T-helper 17 cell (primary cell): ENCODE data around the gene IER5L. TPM values are rescaled to one million over a fixed set of nuclear protein-coding genes. Genes with fewer than 3 reads are reported as not detected.

Experiments used
- ATAC-seq: fragments of 150-1000 bp; cut with Tn5 transposase; 2 replicates; pipeline ENCODE4 v1.10.0; 2021; ENCODE audit warnings: mild to moderate bottlenecking, moderate library complexity
- DNase-seq, 3 donors: peaks; one replicate each; pipeline versions ENCODE4 v3.0.0 to v3.0.0-alpha.2; 2020 to 2021
- H3K9me3 ChIP-seq: one replicate; pipeline ENCODE4 v1.7.0; 2013; ENCODE audit warnings: low read length, mild to moderate bottlenecking; ENCODE audit not compliant: control insufficient read depth, poor library complexity, severe bottlenecking
- H3K27ac Mint-ChIP-seq: one replicate; pipeline ENCODE4 v1.8.0; 2022; ENCODE audit warnings: mild to moderate bottlenecking, moderate library complexity, mixed read lengths
- H3K27me3 Mint-ChIP-seq: one replicate; pipeline ENCODE4 v1.8.0; 2022; ENCODE audit warnings: mixed read lengths
- H3K36me3 Mint-ChIP-seq: one replicate; pipeline ENCODE4 v1.8.0; 2022; ENCODE audit warnings: low read depth, mixed read lengths
- H3K4me1 Mint-ChIP-seq: one replicate; pipeline ENCODE4 v1.8.0; 2022; ENCODE audit warnings: mild to moderate bottlenecking, mixed read lengths
- H3K4me3 Mint-ChIP-seq: one replicate; pipeline ENCODE4 v1.8.0; 2022; ENCODE audit warnings: mild to moderate bottlenecking, moderate library complexity, mixed read lengths
- total RNA-seq, 4 donors: library from RNA in 2 of 4; stranded (reverse) in 2 of 4; gene quantifications; one replicate each; pipeline ENCODE4 v1.2.3 and lab custom pipeline; 2022 to 2026

The IER5L gene
- total RNA-seq (1 to 10 TPM; 2.4 to 3.1 TPM), total RNA-seq (lab: John Stamatoyannopoulos, UW) (3.0 to 17.9 reads per million in 2 donors)

GRCh38 chr9:129177791-129178567, at the start of gene IER5L:
Gene IER5L, minus strand, starts transcription at chr9:129178261. Its CDS starts 209 bp downstream, at chr9:129178052.
- H3K4me3 Mint-ChIP-seq, result peak within 1 kb of the TSS; percentile 91
- no peaks in the 10 kb centered on the region for H3K36me3 Mint-ChIP-seq
- H3K4me1 Mint-ChIP-seq, result peaks cover 8% of the 10 kb centered on the region
- H3K9me3 ChIP-seq, result no peaks in the 10 kb centered on the region
- peaks cover 5% of the 10 kb centered on the region for H3K27me3 Mint-ChIP-seq
- no peak within 1 kb of the TSS for H3K27ac Mint-ChIP-seq
- ATAC-seq (peak; percentile 93), DNase-seq (peak; percentile 86 to 89 (median 87))

DNA sequence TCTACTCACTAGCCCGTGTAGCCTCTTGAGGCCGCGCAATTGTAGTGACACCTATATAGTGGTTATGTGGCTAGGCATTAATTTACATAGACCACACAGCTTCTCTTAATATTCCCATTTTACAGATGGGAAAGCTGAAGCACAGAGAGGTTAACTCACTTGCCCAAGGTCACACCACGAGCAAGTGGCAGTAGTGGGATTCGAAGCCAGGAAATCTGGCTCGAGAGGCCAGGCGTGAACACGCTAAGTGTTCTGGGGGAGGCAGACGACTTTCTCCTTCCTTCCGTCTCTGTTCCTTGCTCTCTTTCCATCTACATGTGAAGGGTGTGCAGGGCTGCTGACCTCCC, 49.8 kb upstream of the IER5L start:
- no peaks in the 10 kb centered on the region for H3K9me3 ChIP-seq
- H3K4me3 Mint-ChIP-seq, result no peak overlapping the region
- DNase-seq (no peak), ATAC-seq (no peak)
- H3K36me3 Mint-ChIP-seq, result peaks cover 5% of the 10 kb centered on the region
- H3K4me1 Mint-ChIP-seq, result peaks cover 18% of the 10 kb centered on the region
- no peak overlapping the region for H3K27ac Mint-ChIP-seq
- no peaks in the 10 kb centered on the region for H3K27me3 Mint-ChIP-seq

DNA sequence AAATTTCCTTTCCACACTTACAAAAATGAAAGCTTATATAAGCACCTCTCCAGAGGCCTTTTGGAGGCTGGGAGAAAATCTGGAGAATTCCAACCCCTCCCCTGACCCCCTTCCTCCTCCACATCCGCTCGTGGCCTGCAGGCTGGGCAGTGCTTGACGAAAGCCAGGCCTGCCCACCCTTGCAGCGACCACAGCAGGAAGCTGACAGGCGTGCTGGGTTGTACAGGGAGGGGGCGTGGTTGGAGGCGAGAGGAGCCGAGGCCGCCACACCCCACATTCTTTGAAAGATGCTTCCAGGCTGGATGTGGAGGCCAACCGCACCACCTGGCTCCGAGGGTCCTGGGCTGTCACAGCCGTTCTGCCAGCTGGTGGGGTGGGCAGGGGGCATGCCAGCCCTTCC, 47.8 kb upstream of the IER5L start:
- no peaks in the 10 kb centered on the region for H3K9me3 ChIP-seq
- H3K4me3 Mint-ChIP-seq, result peak overlapping the region; percentile 61
- no peaks in the 10 kb centered on the region for H3K27me3 Mint-ChIP-seq
- peak overlapping the region; percentile 85 for H3K27ac Mint-ChIP-seq
- H3K36me3 Mint-ChIP-seq, result no peaks in the 10 kb centered on the region
- DNase-seq (peak in 1 of 3 donors; percentile 15), ATAC-seq (peak; percentile 77)
- H3K4me1 Mint-ChIP-seq, result peaks cover 23% of the 10 kb centered on the region

GRCh38 chr9:129225490-129225778, 47.4 kb upstream of the IER5L start:
- DNase-seq (no peak), ATAC-seq (no peak)
- Mint-ChIP-seq H3K36me3 (no peaks in the 10 kb centered on the region), H3K27me3 (no peaks in the 10 kb centered on the region), H3K4me1 (peaks cover 27% of the 10 kb centered on the region), H3K4me3 (no peak overlapping the region), H3K27ac (peak overlapping the region; percentile 85)
- H3K9me3 ChIP-seq, result no peaks in the 10 kb centered on the region

DNA sequence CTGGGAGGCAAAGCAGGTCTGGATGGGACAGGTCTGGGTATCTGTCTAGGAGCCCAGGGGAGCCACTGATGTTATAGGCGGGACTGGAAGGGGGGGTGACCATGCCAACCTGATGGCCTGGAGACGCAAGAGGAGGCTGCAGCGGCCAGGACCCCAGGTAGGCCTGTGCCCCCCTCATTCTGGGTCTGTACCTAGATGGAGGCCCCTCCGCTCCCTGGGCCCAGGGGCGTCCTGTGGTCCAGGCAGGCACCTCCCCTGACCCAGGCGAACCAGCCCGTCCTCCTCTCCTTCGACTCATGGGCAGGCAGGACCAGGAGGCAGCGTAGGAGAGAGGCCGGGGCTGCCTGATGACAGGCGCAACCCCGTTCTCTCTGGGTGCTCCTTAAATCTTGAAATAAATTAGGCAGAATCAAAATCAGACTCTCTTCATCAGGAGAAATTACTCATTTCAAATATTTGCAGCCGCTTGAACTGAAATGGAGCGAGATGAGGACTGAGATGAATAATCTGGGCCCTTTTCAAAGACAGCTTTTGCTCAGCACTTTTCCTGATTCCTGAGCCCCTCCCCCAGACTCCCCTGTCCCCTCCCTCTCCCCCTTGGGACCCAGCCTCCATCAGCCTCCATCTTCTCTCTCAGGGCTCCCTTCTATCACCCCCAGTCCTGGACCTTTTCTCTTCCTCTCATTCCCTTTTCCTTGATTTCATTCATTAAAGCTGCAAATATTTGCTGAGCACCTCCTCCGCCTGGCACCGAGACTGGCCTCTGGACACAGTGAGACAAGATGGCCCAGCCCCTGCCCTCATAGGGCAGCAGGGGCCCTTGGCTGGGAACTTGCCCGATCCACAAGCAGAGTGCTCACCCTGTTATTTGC, 46.8 kb upstream of the IER5L start:
- peaks cover 27% of the 10 kb centered on the region for H3K4me1 Mint-ChIP-seq
- DNase-seq, result no peak
- H3K36me3 Mint-ChIP-seq, result no peaks in the 10 kb centered on the region
- peak overlapping the region; percentile 85 for H3K27ac Mint-ChIP-seq
- no peak overlapping the region for H3K4me3 Mint-ChIP-seq
- H3K27me3 Mint-ChIP-seq, result no peaks in the 10 kb centered on the region
- no peaks in the 10 kb centered on the region for H3K9me3 ChIP-seq
- ATAC-seq, result no peak

DNA sequence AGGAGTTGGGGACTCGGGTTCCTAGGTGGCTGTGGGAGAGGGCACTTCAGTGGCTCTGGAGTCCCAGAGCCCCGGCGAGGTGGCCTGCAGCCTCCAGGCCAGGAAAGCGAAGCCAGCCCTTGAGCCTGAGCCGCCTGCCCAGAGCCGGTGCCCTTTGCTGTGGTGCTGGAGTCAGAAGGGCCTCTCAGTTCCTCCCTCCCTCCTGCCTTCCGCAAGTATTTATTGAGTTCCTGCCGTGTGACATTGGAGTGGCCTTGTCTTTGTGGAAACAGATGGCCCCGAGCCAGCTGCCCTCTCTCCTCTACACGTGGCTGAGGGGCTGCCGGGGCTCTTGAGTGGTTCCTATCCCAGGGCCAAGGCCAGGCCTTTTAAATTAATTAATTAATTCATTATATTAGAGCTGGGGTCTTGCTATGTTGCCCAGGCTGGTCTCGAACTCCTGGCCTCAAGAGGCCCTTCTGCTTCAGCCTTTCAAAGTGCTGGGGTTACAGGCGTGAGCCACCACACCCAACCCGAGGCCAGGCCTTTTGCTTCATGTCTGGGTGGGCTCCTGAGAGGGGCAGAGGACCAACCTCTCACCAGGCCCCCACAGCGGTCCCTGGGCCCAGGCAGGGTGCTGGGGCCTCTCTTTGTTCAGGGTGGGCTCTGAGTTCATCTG, 45.6 kb upstream of the IER5L start:
- no peak for ATAC-seq
- Mint-ChIP-seq H3K27me3 (no peaks in the 10 kb centered on the region), H3K4me3 (no peak overlapping the region), H3K4me1 (peaks cover 25% of the 10 kb centered on the region), H3K36me3 (no peaks in the 10 kb centered on the region), H3K27ac (peak overlapping the region; percentile 45)
- no peak for DNase-seq
- H3K9me3 ChIP-seq, result no peaks in the 10 kb centered on the region

DNA sequence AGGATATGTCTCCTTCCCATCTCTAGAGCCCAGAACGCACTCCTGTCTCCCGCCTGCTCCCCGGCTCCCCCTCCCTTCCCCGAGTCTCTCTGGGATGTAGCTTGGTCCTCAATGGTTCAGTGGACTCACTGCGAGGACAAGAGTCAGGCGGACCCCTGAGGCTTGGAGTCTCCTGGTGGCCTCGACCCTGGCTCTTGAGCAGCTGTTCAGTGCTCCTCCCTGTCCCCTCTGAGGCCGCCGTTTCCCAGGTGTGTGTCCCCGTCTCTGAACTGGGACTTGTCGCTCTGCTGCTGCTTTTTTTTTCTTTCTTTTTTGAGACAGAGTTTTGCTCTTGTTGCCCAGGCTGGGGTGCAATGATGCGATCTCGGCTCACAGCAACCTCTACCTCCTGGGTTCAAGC, 44.8 kb upstream of the IER5L start:
- Mint-ChIP-seq H3K4me1 (peaks cover 28% of the 10 kb centered on the region), H3K27ac (no peak overlapping the region), H3K4me3 (no peak overlapping the region)

DNA sequence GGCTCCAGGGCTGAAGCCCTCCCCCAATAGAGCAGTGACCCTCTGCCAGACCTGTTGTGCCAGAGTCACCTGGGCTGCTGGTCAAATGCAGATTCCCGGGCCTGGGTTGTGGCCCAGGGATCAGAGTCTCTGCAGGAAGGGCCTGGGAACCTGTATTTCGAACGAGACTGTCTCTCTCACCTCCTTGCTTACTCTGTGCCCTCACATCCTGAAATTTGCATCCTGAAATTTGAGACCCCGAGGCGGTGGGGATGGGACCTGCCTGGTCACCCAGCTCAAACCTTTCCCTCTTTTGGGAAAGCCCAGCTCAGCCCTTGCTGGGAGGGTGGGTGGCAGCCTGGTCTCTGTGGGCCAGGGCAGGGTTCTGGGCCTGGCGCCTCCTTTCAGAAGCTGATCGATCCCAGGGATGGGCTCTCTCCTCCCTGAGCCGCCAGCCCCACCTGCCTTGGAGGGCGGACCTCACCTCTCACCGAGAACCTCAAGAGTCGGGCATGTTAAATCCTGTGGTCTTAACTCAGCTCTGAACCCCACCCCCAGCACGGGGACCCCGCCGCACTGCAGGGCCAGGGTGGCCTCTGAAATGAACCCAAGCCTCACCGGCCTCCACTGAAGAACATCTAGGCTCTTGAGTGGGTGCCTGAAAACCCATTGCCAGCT, 44.0 kb upstream of the IER5L start:
- H3K27ac Mint-ChIP-seq, result no peak overlapping the region
- peaks cover 28% of the 10 kb centered on the region for H3K4me1 Mint-ChIP-seq

More for the DNA sequence above, 44.8 kb upstream of the IER5L start:
- no peak for DNase-seq
- Mint-ChIP-seq H3K27me3 (no peaks in the 10 kb centered on the region), H3K36me3 (no peaks in the 10 kb centered on the region)
- no peaks in the 10 kb centered on the region for H3K9me3 ChIP-seq
- no peak for ATAC-seq

GRCh38 chr9:129221233-129221632, 43.2 kb upstream of the IER5L start:
- peak; percentile 67 for ATAC-seq
- Mint-ChIP-seq H3K27ac (no peak overlapping the region), H3K36me3 (no peaks in the 10 kb centered on the region), H3K4me1 (peaks cover 27% of the 10 kb centered on the region), H3K4me3 (peak overlapping the region; percentile 49), H3K27me3 (no peaks in the 10 kb centered on the region)
- no peak for DNase-seq
- no peaks in the 10 kb centered on the region for H3K9me3 ChIP-seq

More for the DNA sequence above, 44.0 kb upstream of the IER5L start:
- Mint-ChIP-seq H3K4me3 (no peak overlapping the region), H3K36me3 (no peaks in the 10 kb centered on the region), H3K27me3 (no peaks in the 10 kb centered on the region)
- no peak for DNase-seq
- no peaks in the 10 kb centered on the region for H3K9me3 ChIP-seq
- no peak for ATAC-seq

GRCh38 chr9:129220771-129221170, 42.7 kb upstream of the IER5L start:
- Mint-ChIP-seq H3K36me3 (no peaks in the 10 kb centered on the region), H3K4me1 (peaks cover 23% of the 10 kb centered on the region), H3K27ac (no peak overlapping the region), H3K4me3 (peak overlapping the region; percentile 49), H3K27me3 (no peaks in the 10 kb centered on the region)
- no peaks in the 10 kb centered on the region for H3K9me3 ChIP-seq
- no peak for ATAC-seq
- DNase-seq, result no peak

DNA sequence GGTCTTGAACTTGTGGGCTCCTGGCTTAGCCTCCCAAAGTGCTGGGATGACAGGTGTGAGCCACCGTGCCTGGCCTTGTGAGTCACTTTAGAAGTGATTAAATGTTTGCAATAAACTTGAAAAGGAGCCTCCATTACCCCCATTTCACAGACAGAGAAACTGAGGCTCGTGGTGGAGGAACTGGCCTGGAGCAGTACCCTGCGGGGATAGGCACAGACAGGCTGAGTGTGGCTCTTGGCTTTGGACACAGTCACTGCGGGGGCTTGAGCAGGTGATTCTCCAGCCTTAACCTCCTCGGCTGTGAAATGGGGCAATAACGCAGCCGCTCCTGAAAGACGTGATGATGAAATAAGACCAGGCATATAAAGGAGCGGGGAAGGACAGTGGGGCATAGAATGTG, 40.9 kb upstream of the IER5L start:
- no peak overlapping the region for H3K27ac Mint-ChIP-seq
- ATAC-seq (no peak), DNase-seq (no peak)
- H3K36me3 Mint-ChIP-seq, result no peaks in the 10 kb centered on the region
- H3K4me1 Mint-ChIP-seq, result peaks cover 11% of the 10 kb centered on the region
- no peak overlapping the region for H3K4me3 Mint-ChIP-seq
- H3K27me3 Mint-ChIP-seq, result no peaks in the 10 kb centered on the region
- H3K9me3 ChIP-seq, result no peaks in the 10 kb centered on the region

DNA sequence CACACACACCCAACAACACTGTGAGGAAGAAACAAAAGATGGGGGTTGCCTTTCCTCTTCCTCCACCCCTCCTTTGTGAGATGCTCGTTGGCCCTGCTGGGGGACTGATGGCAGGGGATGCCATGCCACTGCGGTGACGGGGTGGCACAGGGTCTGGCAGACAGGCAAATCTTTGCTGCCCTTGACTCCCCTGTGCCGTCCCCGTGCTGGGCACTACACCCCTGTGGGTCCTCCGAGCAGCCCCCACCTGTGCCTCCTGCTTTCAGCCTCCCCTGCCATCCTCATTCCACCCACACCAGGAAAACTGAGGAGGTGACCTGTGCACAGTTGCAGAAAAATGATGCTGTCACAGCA, 40.2 kb upstream of the IER5L start:
- Mint-ChIP-seq H3K27me3 (no peaks in the 10 kb centered on the region), H3K36me3 (no peaks in the 10 kb centered on the region), H3K4me3 (no peak overlapping the region), H3K27ac (no peak overlapping the region), H3K4me1 (peaks cover 11% of the 10 kb centered on the region)
- DNase-seq (no peak), ATAC-seq (no peak)
- H3K9me3 ChIP-seq, result no peaks in the 10 kb centered on the region

DNA sequence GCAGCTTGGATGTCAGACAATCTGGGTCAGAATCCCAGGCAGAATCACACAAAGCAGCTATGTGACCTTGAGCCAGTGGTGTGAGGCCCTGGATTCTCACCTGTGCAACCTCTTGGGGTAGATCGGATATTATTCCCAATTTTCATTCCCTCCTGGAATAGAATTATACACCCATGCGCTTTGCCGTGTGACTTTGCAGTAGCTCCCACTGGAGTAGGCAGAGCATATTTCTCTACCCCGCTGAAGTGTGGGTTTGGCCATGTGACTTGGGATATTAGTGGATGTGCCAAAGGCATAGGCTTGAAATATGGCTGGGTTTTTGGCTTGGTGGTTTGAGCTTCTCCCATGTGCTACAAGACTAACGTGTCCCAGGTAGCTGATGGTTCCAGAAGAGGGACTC, 35.5 kb upstream of the IER5L start:
- DNase-seq (no peak), ATAC-seq (no peak)
- H3K36me3 Mint-ChIP-seq, result no peaks in the 10 kb centered on the region
- H3K4me1 Mint-ChIP-seq, result peaks cover 7% of the 10 kb centered on the region
- H3K9me3 ChIP-seq, result no peaks in the 10 kb centered on the region
- no peaks in the 10 kb centered on the region for H3K27me3 Mint-ChIP-seq
- H3K4me3 Mint-ChIP-seq, result no peak overlapping the region
- H3K27ac Mint-ChIP-seq, result no peak overlapping the region
